Heart left ventricle (tissue), 13 donors: ENCODE results near the gene GABRR3.

Source experiments
- CTCF ChIP-seq, 12 donors: fragments of 200-600 bp; sonication (generic) in 4 of 12; IDR thresholded peaks; one replicate each; pipeline versions ENCODE4 v1.5.0 to v1.8.0; 2018 to 2022; ENCODE audit warnings: antibody characterized with exemption in 12 of 12, mild to moderate bottlenecking in 5 of 12
- POLR2A ChIP-seq, 2 donors: fragments of 450-650 bp; IDR thresholded peaks; one replicate each; pipeline ENCODE4 v1.6.1; 2017; ENCODE audit warnings: antibody characterized with exemption in 2 of 2, mild to moderate bottlenecking in 2 of 2, moderate library complexity in 2 of 2
- donor health status: ischemic (EF 13 %, LVEDD 7.1; RV severe dilation, severe dysfunction).
- donor health status: DM: no; HTN: yes; CAD: no.
- donor health status: DM: no; HTN: no; CAD: no.
- donor health status: ischemic (EF 25% LVEDD 6.9; RV normal size, moderate dysfunction).
- donor health status: ischemic (EF 25% LVEDD 5.7; RV mildly dilated, moderate dysfunction).
- donor health status: ischemic (EF 35%, LVEDD 5.7; RV mildly dilated, moderate dysfunction).
- donor health status: nonischemic (EF 11% LVEDD 7.7; RV severe dilation, severe dysfunction).
- donor health status: DM: yes; HTN: yes; CAD: no.
- donor health status: PGD.
- donor health status: ischemic (EF 29% LVEDD 5.4; RV normal size, mild dysfunction).
- donor health status: nonischemic (EF 23%, LVEDD 6.1; RV moderate dilation, normal function).

DNA sequence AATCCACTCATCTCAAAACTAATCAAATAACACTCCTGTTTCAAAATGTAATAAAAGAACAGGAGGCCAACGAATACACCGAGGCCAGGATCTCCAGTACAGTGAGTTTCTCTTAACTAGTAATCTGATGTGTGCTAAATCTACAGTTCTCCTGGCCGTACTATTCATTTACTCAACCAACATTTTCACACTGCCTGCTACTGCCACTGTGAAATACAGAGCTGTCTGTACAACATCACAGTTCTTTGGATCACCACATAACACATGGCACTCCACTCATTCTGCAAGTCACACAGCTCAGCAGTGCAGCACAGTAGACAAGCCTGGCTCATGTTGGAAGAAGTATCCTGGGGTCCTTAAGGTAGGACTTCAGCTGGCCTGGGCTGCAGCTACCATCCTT, 84.8 kb downstream of the GABRR3 start:
- no peak for TF ChIP-seq POLR2A (IDR thresholded peaks at IDR 0.05)
- TF ChIP-seq CTCF (IDR thresholded peaks at IDR 0.05) = no peak
